GM19099 (cell line): Measurements from ENCODE around the gene TH.

Experiments
- POLR2A ChIP-seq: IDR thresholded peaks from 3 replicates; pipeline ENCODE4 v1.6.1; 2011; ENCODE audit warnings: low read depth; ENCODE audit not compliant: insufficient read length; ENCODE audit errors: extremely low read depth

The TH gene

DNA sequence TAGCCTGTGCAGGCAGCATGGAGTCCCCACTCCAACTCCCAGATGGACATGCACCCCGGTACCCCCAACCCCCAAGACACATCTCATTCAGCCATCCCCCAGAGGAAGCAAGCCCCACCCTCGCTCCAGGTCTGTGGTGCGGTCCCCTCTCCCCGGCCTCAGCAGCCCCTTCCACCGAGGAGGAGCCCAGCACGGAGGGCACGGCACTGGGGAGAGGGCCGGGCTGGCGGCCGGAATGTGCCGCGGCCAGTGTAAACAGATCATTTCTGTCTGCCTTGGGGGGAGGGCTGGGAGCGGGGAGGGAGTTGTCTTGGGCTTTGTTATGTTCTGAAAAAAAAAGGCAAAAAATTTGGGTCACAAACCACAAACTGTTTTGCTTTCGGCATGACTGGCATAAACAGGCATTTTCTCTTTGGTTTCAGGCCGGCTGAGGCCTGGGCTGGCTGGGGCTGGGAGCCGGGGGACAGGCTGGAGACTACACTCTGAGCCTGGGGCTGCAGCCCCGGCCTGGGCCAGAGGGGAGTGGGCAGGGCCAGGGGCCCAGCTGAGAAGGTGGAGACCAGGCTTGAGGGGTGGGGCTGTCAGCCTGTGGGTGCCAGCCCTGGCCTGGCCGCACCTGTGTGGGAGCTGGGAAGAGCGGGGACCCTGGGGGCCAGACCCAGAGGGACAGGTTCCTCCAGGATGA, 49.3 kb downstream of the TH start:
- no peak for TF ChIP-seq POLR2A

DNA sequence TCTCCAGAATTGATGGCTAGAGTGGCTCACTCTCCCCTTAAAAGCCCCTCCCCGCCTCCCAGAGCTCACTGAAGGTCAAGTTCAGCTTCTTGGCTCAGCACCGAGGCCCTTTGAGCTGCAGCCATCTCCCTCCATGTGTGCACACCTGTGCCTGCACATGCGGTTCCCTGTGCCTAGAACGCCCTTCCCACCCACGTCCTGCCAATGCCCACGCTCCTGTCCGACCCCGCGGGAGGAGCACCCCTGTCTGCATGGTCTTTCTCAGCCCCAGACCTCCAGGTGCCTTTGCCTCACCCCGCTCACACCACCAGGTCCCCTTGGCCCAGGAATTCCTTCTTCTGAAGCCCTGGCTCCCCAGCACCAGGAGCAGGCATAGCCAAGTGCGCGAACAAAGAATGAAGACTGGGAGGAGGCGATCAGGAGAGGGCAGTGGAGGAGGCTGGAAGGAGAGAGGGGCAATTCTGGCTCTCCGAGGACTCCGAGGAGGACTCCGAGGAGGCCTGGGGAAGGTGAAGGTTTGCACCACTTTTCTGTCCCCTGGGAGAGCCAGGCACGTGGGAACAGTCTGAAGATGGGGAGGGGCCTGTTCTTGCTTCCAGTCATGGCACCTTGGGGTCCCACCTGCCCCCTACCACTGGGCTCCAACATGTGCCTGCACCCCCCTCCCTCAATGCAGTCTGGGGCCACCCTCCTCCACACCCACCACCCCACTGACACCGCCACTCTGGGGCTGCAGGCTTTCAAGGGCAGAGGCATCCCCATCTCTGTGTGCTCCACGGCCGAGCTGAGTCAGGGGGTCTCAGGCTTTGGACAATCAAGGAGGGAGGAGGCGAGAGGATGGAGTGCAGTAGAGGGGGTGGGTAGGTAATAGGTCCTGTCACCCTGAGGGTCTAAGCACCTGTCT, 50.1 kb downstream of the TH start:
- TF ChIP-seq POLR2A, result no peak

DNA sequence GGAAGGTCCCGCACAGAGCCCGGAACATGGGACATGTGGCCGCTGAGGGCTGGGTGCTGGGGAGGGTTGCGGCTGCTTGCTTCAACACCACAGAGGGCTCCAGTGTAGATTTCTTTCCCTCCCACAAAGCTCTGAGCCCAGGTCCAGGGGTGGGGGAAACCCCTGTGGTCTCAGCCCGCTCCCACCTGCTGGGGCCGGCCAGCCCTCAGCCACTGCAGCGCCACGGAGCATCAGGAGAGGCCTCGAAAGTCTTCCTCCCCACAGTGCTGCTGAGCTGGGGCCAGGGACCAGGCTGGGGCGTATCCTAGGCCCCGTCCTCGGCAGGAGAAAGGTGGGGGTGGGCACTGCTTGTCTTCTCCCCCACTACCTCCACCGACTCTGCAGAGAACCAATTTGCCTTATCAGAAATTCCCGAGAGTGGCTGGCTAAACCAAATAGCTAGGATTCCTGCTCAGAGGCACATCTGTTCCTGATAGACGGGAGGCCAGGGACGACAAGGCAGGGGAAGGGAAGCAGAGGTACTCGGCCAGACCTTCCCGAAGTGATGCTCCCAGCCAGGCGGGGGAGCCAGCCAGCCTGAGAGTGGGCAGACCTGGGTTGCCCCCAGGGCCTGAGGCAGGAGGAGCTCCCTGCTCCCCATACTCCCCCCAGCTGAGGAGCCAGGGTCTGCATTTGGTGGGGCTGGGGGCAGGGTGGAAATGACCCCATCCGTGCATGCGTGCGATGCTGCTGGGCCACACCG, 51.1 kb downstream of the TH start:
- no peak for TF ChIP-seq POLR2A

DNA sequence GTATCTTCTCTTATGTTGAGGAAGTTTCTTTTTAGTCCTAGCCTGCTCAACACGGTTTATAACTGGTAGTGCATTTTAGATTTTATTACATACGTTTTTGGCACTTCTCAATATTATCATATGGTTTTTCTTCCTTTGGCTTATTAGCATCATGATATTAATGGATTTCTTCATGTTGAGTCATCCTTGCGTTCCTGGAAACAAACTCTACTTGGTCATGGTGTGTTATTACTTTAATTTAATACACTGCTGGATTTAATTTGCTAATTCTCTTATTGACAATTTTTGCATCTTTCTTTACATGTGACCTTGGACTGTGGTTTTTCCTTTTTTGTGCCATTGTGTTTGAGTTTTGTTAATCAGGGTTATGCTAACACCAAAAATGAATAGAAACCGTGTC, 52.9 kb downstream of the TH start:
- TF ChIP-seq POLR2A, result no peak

DNA sequence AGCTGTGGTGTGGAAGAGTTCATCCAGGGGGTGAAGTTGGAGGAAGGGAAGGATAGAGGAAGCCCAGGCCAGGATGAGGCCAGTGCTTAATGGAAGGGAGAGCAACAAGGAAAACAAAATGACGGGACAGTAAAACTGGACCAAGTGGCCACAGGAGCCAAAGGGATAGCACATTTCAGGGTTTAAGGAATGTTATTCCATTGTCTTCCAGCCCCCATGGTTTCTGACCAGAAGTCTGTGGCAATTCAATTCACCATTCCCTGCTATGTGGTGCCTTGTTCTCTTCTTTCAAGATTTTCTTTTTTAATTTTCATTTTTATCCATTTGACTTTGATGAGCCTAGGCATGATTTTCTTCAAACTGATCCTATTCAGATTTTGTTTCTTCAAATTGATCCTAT, 54.9 kb downstream of the TH start:
- no peak for TF ChIP-seq POLR2A

DNA sequence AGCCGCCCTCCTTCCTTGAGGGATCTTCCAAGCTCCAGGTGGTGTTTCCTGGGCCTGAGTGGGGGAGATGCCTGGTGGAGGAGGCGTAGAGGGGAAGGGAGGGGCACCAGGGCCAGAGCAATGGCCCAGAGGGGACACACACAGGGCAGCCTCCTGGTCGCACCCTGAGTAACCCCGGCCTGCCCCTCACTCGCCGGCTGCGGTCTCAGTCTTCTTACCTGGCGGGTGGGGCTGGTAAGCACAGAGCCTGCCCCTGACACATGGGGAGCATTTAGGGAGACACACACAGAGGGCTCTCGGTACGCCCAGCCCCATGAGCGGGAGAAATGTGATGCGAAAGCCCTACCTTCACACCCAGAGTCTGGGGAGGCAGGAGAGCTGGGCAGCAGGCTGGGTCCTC, 56.3 kb downstream of the TH start:
- no peak for TF ChIP-seq POLR2A

DNA sequence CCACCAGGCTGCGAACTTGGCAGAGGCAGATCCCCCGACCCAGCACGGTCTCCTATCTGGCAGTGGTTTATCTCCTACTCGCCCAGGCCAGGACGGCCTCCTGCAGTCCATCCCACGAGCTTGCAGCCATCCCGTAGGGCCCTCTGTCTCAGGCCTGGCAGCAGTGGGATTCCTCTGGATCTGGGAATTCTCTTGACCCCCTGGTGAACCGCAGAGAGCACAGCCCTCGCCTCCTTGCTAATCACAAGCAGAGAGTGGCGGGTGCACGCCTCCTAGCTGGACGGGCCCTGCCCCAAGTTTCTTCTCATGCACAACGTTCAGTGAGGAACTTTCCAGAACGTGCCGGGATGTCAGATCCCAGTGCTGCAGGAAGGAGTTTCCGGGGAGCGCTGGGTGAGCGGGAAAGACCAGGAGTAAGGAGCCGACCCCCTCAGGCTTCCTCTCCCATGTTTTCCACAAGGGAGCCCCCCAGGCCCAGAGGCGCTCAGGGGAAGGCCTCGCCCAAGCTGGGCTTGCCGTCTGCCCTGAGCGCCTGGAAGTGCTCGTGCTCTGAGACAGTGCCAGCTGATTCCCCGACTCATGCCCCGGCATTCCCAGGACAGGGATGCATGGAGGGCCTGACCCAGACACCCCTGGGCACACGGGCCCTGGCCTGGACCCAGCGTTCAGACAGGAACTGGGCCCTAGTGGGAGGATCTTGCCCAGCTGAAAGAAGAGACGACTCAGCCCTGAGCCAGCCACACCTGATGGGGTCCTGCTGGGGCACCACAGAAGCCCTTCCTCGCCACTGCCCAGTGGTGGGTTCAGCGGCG, 57.0 kb downstream of the TH start:
- no peak for TF ChIP-seq POLR2A
